Measurements from ENCODE around the gene SCRN2. TPM values are rescaled to one million over a fixed set of nuclear protein-coding genes. Genes with fewer than 3 reads are reported as not detected.

The SCRN2 gene
- total and polyA plus RNA-seq, 2 of the 13 experiments (the other 11 are each of a cell fraction or from before 2014, with no cell fraction given), result 21.7 to 29.5 TPM

DNA sequence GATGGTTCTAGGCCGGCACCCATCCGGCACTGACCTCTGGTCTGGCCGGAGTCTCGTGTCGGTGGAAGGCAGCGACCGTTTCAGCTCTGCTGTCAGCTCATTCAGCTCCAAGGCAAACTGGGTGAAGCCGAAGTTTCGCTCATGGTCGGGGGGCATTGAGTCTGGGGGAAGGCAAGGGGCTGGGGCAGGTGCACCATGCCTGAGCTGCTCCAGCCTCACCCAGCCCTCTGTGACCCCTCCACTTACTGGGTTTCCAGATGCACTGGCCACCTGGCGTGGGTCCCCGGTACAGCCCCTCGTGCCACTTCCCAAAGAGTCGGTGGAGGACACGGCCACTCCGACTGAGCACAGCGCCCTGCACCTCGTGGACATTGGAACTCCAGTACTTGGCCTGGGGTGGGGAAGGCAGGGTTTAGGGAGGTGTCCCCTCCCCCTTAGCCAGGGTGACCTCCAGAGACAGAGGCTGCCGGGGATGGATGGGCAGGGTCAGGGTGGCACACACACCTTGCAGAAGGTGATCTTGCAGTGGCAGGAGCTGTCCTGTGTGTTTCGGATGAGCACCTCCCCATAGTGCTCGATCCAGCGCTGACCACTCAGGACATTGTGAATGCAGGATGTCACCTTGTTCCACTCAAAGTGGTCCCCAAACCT, 32.1 kb downstream of the SCRN2 start:
- H3K4me2 ChIP-seq (ENCODE audit: low read depth, low read length), result no peak overlapping the region
- H3K27me3 ChIP-seq (ENCODE audit: control insufficient read depth in 1 of 2, insufficient read depth in 2 of 2, low read length in 2 of 2), result peaks cover 0 to under 1% of the 10 kb centered on the region in 2 experiments; a peak in 1 of 5 replicates
- WGBS (ENCODE audit: low lambda C conversion rate), result 97% methylated on average over 13 of the region's 22 CpGs
- FAIRE-seq, result no peak
- H3K4me3 ChIP-seq (replicated peaks in 1 of 3; ENCODE audit: insufficient read depth in 1 of 3, low read depth in 2 of 3, low read length in 3 of 3), result no peak overlapping the region
- H3K9ac ChIP-seq (ENCODE audit: insufficient read depth, low read depth, low read length), result no peak overlapping the region
- no TSS peak for BruUV-seq (replicated peaks)
- H3K27ac ChIP-seq (ENCODE audit: extremely low read length, insufficient read depth, low read length), result no peak overlapping the region
- in situ Hi-C loops (cut with HindIII; ENCODE audit: extremely low pct_ligation_motif_present, low pct_unique_long_range_greater_than_20kb), result no loop called here
- DNase-seq (ENCODE audit: low spot score), result no peak
- H3K79me2 ChIP-seq (ENCODE audit: insufficient read depth, low read length), result no peaks in the 10 kb centered on the region
- H3K4me1 ChIP-seq (ENCODE audit: insufficient read depth, low read length), result peaks cover 12% of the 10 kb centered on the region
- ChIA-PET CTCF (ENCODE audit: low intra/inter-chr PET ratio, low total read pairs) (no interaction called here), POLR2A (no interaction called here)
- peaks cover 6 to 7% of the 10 kb centered on the region in 2 experiments; a peak in 3 of 5 replicates for H3K36me3 ChIP-seq (replicated peaks in 1 of 2; ENCODE audit: control insufficient read depth in 1 of 2, insufficient read depth in 2 of 2, low read length in 2 of 2)
- no peaks in the 10 kb centered on the region for H4K20me1 ChIP-seq (ENCODE audit: insufficient read depth, low read length)
- no peak for TF ChIP-seq IRX3 (CRISPR knock-in tag; IDR thresholded peaks at IDR 0.05; ENCODE audit: borderline replicate concordance, low read depth)
- no peak for TF ChIP-seq ZNF652 (CRISPR knock-in tag; IDR thresholded peaks at IDR 0.05; ENCODE audit: borderline replicate concordance, low read depth)
- TF ChIP-seq ARNT2 (CRISPR knock-in tag; IDR thresholded peaks at IDR 0.05; ENCODE audit: low read depth), result no peak
- TF ChIP-seq, protein P1, sequence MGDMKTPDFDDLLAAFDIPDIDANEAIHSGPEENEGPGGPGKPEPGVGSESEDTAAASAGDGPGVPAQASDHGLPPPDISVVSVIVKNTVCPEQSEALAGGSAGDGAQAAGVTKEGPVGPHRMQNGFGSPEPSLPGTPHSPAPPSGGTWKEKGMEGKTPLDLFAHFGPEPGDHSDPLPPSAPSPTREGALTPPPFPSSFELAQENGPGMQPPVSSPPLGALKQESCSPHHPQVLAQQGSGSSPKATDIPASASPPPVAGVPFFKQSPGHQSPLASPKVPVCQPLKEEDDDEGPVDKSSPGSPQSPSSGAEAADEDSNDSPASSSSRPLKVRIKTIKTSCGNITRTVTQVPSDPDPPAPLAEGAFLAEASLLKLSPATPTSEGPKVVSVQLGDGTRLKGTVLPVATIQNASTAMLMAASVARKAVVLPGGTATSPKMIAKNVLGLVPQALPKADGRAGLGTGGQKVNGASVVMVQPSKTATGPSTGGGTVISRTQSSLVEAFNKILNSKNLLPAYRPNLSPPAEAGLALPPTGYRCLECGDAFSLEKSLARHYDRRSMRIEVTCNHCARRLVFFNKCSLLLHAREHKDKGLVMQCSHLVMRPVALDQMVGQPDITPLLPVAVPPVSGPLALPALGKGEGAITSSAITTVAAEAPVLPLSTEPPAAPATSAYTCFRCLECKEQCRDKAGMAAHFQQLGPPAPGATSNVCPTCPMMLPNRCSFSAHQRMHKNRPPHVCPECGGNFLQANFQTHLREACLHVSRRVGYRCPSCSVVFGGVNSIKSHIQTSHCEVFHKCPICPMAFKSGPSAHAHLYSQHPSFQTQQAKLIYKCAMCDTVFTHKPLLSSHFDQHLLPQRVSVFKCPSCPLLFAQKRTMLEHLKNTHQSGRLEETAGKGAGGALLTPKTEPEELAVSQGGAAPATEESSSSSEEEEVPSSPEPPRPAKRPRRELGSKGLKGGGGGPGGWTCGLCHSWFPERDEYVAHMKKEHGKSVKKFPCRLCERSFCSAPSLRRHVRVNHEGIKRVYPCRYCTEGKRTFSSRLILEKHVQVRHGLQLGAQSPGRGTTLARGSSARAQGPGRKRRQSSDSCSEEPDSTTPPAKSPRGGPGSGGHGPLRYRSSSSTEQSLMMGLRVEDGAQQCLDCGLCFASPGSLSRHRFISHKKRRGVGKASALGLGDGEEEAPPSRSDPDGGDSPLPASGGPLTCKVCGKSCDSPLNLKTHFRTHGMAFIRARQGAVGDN (CRISPR knock-in tag; IDR thresholded peaks at IDR 0.05), result 0 out of 2 replicates have a peak, but pooled peaks have one; percentile 13
- TF ChIP-seq, protein P2, sequence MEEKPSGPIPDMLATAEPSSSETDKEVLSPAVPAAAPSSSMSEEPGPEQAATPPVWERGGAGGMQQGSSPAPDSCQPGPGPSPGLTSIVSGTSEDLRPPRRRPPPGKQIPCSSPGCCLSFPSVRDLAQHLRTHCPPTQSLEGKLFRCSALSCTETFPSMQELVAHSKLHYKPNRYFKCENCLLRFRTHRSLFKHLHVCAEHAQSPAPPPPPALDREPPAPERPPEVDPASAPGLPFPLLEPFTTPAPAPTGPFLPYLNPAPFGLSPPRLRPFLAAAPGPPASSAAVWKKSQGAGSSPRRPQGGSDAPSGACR (CRISPR knock-in tag; IDR thresholded peaks at IDR 0.05), result no peak
- no peak for TF ChIP-seq HNRNPL (IDR thresholded peaks at IDR 0.05; ENCODE audit: low read depth, low read length)
- intact Hi-C loops (cut with micrococcal nuclease; ENCODE audit: unreplicated experiment), result no loop called here
- no peaks in the 10 kb centered on the region for H3K9me3 ChIP-seq (ENCODE audit: low read length)
- H2AFZ ChIP-seq (ENCODE audit: low read length), result no peak overlapping the region
- ATAC-seq, result no peak

All from HepG2 (cell line).